GM19452 (cell line): ENCODE measurements around the gene NLRP7.
A peak's percentile ranks its signal among the peaks of the same experiment; 100 is the strongest.
"Not testable (repeated sequence)": the region's sequence is repeated elsewhere in the genome, so short reads cannot be mapped to it uniquely, and the experiment has no call there.

ENCODE experiments used
- ATAC-seq: cut with Tn5 transposase; IDR thresholded peaks from one replicate; pipeline ENCODE4 v1.9.1; 2021; ENCODE audit not compliant: unreplicated experiment

Gene NLRP7

GRCh38 chr19:54919646-54920563, 27.4 kb downstream of the NLRP7 start:
- not testable (repeated sequence) for ATAC-seq

GRCh38 chr19:54918499-54918898, 28.8 kb downstream of the NLRP7 start:
- no peak for ATAC-seq

DNA sequence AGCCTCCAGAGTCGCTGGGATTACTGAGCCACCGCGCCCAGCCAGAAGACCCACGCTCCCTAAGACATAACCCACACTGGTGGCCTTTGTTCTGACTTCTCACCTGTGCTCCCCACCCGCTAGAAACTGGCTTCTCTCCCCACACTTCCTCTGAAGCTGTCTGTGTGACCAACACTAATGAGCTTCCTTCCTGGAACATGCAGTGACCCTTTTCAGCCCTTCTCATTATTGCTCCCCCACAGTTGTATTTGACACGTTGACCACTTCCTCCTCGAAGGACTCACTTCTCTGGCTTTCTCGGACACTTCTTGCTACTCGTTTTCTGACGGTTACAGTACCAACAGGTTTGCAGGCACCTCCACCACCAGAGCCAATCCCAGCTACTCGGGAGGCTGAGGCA, 30.5 kb downstream of the NLRP7 start:
- peak; percentile 48 for ATAC-seq

DNA sequence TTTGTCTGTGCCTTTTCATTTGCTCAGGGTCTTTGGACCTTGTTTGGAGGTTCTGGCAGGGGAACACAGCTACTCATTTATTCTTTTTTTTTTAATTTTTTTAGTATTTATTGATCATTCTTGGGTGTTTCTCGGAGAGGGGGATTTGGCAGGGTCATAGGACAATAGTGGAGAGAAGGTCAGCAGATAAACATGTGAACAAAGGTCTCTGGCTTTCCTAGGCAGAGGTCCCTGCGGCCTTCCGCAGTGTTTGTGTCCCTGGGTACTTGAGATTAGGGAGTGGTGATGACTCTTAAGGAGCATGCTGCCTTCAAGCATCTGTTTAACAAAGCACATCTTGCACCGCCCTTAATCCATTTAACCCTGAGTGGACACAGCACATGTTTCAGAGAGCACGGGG, 39.4 kb downstream of the NLRP7 start:
- ATAC-seq: not testable (repeated sequence)

- ATAC-seq: no peak
Observed at GRCh38 chr19:54906819-54907218, 40.5 kb downstream of the NLRP7 start.

- no peak for ATAC-seq
Observed at GRCh38 chr19:54905803-54906511, 41.4 kb downstream of the NLRP7 start, which contains the start of gene NCR1. NCR1 (plus strand) TSS chr19:54906148; CDS start chr19:54906188, 40 bp downstream.

- no peak for ATAC-seq
Observed at GRCh38 chr19:54905421-54905802, 41.9 kb downstream of the NLRP7 start.

DNA sequence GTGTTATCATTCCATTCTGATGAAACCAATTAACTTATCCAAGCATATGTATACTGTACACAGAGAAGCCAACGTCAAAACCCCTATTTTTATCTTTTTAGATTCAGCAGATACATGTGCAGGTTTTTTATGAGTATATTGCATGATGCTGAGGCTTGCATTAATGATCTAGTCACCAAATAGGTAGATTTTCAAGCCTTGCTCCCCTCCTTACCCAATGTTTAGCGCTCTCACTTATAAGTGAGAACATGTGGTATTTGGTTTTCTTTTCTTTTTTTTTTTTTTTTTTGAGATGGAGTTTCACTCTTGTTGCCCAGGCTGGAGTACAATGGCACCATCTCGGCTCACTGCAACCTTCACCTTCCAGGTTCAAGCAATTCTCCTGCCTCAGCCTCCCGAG, 43.1 kb downstream of the NLRP7 start:
- ATAC-seq: not testable (repeated sequence)

GRCh38 chr19:54903303-54903702, 44.0 kb downstream of the NLRP7 start:
- no peak for ATAC-seq

DNA sequence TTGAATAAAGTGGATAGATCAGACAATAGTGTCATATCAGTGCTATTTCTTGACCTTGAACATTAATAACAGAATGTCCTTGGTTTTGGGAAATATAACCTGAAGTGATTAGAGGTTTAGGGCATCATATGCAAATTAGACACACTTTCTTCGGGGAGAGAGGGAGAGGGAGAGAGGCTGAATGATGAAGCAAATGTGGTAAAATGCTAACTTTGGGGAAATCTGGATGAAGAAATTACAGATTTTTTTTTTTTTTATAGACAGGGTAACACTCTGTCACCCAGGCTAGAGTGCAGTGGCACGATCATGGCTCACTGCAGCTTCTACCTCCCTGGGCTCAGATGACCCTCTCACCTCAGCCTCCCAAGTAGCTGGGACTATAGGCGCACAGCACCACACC, 45.3 kb downstream of the NLRP7 start:
- ATAC-seq: no peak

GRCh38 chr19:54901153-54901552, 46.2 kb downstream of the NLRP7 start:
- not testable (repeated sequence) for ATAC-seq

DNA sequence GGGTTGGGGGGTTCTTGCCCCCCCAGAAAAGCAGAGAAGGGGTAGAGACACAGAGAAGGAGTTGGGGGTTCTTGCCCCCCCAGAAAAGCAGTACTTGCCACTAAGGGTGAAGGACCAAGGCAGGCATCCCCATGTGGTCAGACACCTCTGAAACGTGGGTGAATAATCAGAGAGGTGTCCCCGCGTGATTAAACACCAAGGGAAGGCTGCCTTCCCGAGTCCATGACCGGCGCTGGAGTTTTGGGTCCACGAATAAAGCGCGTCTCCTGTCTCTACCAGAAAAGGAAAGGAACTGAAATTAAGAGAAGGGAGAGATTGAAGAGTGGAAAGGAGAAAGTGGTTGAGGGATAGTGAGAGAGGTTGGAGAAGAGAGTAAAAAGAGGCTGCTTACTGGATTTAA, 47.7 kb downstream of the NLRP7 start:
- ATAC-seq: not testable (repeated sequence)

- not testable (repeated sequence) for ATAC-seq
Observed at GRCh38 chr19:54898685-54899084, 48.6 kb downstream of the NLRP7 start.

GRCh38 chr19:54896036-54896435, 51.3 kb downstream of the NLRP7 start:
- no peak for ATAC-seq

DNA sequence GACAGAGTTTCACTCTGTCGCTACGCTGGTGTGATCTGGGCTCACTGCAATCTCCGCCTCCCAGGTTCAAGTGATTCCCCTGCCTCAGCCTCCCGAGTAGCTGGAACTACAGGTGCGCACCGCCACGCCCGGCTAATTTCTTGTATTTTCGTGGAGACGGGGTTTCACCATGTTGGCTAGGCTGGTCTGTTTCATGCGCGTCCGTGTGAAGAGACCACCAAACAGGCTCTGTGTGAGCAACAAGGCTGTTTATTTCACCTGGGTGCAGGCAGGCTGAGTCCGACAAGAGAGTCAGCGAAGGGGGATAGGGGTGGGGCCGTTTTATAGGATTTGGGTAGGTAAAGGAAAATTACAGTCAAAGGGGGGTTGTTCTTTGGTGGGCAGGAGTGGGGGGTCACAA, 53.2 kb downstream of the NLRP7 start:
- not testable (repeated sequence) for ATAC-seq

- ATAC-seq: no peak
Observed at GRCh38 chr19:54893406-54893805, 53.9 kb downstream of the NLRP7 start.

DNA sequence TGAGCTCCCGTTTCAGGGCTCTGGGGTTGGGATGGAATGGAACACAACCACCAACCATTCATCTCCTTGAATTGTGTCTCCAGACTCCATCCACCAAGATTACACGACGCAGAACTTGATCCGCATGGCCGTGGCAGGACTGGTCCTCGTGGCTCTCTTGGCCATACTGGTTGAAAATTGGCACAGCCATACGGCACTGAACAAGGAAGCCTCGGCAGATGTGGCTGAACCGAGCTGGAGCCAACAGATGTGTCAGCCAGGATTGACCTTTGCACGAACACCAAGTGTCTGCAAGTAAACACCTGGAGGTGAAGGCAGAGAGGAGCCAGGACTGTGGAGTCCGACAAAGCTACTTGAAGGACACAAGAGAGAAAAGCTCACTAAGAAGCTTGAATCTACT, 57.8 kb downstream of the NLRP7 start:
- ATAC-seq: no peak

GRCh38 chr19:54888239-54888638, 59.1 kb downstream of the NLRP7 start:
- ATAC-seq: no peak

DNA sequence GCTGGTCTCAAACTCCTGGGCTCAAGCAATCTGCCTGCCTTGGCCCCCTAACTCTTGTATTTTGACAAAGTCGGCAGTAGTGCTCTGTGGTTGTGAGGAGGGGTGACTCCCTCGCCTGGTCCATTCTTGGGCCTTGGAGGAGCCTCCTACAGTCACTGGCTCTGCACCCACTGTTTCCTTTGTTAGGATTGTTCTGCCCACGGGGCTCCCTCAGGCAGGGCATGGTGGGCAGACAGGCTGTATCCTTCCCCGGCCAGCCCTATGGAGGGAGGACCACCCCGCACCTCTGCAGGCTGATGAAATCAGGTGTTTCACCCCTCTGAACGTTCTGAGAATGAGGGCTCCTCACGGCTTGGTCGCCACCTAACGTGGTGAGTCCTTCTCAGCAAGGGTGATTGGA, 64.1 kb downstream of the NLRP7 start:
- no peak for ATAC-seq

- ATAC-seq: no peak
Observed at GRCh38 chr19:54882758-54883157, 64.6 kb downstream of the NLRP7 start.

DNA sequence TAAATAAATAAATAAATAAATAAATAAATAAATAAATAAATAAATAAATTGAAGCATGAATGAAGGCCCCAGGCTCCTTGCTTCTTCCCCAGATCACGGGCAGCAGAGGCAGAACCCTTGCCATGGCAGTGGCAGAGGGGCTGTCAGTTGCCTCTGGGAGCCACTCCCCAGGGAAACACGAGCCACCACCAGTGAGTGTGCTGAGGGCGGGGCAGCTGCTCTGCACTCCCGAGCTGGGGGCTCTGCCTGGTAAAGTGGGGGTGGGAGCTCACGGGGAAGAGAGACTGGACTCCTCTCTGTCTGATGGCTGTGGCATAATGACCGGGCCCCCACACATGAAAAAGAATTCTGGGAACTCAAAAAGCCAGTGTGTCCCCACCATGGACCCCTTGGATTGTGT, 65.4 kb downstream of the NLRP7 start:
- ATAC-seq: no peak

- no peak for ATAC-seq
Observed at GRCh38 chr19:54877471-54877870, 69.9 kb downstream of the NLRP7 start.
